Endothelial cell of umbilical vein (primary cell): ENCODE measurements around the gene TRAPPC6A. TPM values are rescaled to one million over a fixed set of nuclear protein-coding genes. Genes with fewer than 3 reads are reported as not detected.

Experiments used
- BruUV-seq: library from RNA; stranded (reverse); fragments of 400-500 nt; replicated peaks from 2 replicates; lab custom pipeline; 2021; lab: Mats Ljungman, UMichigan
- CTCF ChIA-PET: fragments of 300-600, 350-600 bp; sonication (Branson Sonifier 250); formaldehyde crosslinking; loops from one replicate; lab custom pipeline; 2021; ENCODE audit warnings: antibody characterized with exemption, inconsistent platforms; lab: Charles Lee
- POLR2A ChIA-PET: fragments of 300-600, 350-600 bp; sonication (Branson Sonifier 250); formaldehyde crosslinking; loops from one replicate; lab custom pipeline; 2021; ENCODE audit warnings: antibody characterized with exemption, inconsistent platforms; lab: Charles Lee
- DNase-seq: peaks from one replicate; pipeline ENCODE4 v3.0.0-alpha.2; 2011; ENCODE audit warnings: low read depth, low spot score
- FAIRE-seq: peaks from 2 replicates; lab custom pipeline; 2011; peaks lifted over from hg19 to GRCh38; lab: Jason Lieb, UNC
- H2AFZ ChIP-seq: 2 replicates; pipeline ENCODE4 v1.6.0; 2012; ENCODE audit warnings: low read depth, low read length, control low read depth, inconsistent platforms
- H3K27ac ChIP-seq: 2 replicates; pipeline ENCODE4 v1.5.1; 2011; ENCODE audit warnings: low read depth, mild to moderate bottlenecking, control low read depth, low read length, moderate library complexity; ENCODE audit not compliant: insufficient read depth
- H3K27me3 ChIP-seq, 2 experiments: 2 replicates each; pipeline versions ENCODE4 v1.6.0 to v1.6.1; 2011; ENCODE audit warnings: low read length in 2 of 2, mixed read lengths in 1 of 2; ENCODE audit not compliant: control insufficient read depth in 2 of 2, insufficient read depth in 2 of 2
- H3K36me3 ChIP-seq, 2 experiments: 2 replicates in 1 of 2; 3 replicates in 1 of 2; pipeline ENCODE4 v1.5.1; 2011; ENCODE audit warnings: low read length in 2 of 2, mild to moderate bottlenecking in 1 of 2, moderate library complexity in 1 of 2; ENCODE audit not compliant: control insufficient read depth in 2 of 2, insufficient read depth in 2 of 2; ENCODE audit errors: extremely low read depth in 1 of 2
- H3K4me1 ChIP-seq: 3 replicates; pipeline ENCODE4 v1.5.1; 2011; ENCODE audit warnings: mild to moderate bottlenecking, low read length; ENCODE audit not compliant: control insufficient read depth, insufficient read depth; ENCODE audit errors: extremely low read depth
- H3K4me2 ChIP-seq: 2 replicates; pipeline ENCODE4 v1.6.1; 2011; ENCODE audit warnings: low read length, control low read depth, mixed read lengths; ENCODE audit not compliant: insufficient read depth
- H3K4me3 ChIP-seq, 3 experiments: fragments of 200-600 bp in 1 of 3; sonication (generic), shearing (Covaris generic) in 1 of 3; replicated peaks in 1 of 3; 2 replicates each; pipeline ENCODE4 v1.5.1; 2011 to 2016; ENCODE audit warnings: control low read depth in 3 of 3, low read length in 3 of 3, mild to moderate bottlenecking in 2 of 3, inconsistent platforms in 1 of 3, low read depth in 1 of 3, moderate library complexity in 1 of 3; ENCODE audit not compliant: insufficient read depth in 1 of 3
- H3K79me2 ChIP-seq: 2 replicates; pipeline ENCODE4 v1.6.0; 2012; ENCODE audit warnings: low read length, inconsistent platforms; ENCODE audit not compliant: control insufficient read depth, insufficient read depth
- H3K9ac ChIP-seq: replicated peaks from 2 replicates; pipeline ENCODE3; 2011; ENCODE audit warnings: low read length, control low read depth; ENCODE audit not compliant: insufficient read depth; ENCODE audit errors: extremely low read depth
- H3K9me1 ChIP-seq: replicated peaks from 3 replicates; pipeline ENCODE4 v1.6.0; 2011; ENCODE audit warnings: mild to moderate bottlenecking, low read length; ENCODE audit not compliant: control insufficient read depth, insufficient read depth; ENCODE audit errors: extremely low read depth
- H3K9me3 ChIP-seq: replicated peaks from 2 replicates; pipeline ENCODE4 v1.5.1; 2012; ENCODE audit warnings: low read length, inconsistent platforms; ENCODE audit not compliant: control insufficient read depth, insufficient read depth
- H4K20me1 ChIP-seq: replicated peaks from 2 replicates; pipeline ENCODE3; 2011; ENCODE audit warnings: mild to moderate bottlenecking, low read length; ENCODE audit not compliant: control insufficient read depth, insufficient read depth; ENCODE audit errors: extremely low read depth
- EZH2 ChIP-seq: IDR thresholded peaks from 2 replicates; pipeline ENCODE4 v1.6.1; 2012; ENCODE audit warnings: borderline replicate concordance, low read depth, mild to moderate bottlenecking, moderate library complexity, low read length, inconsistent platforms; ENCODE audit not compliant: severe bottlenecking
- FOS ChIP-seq: IDR thresholded peaks from 2 replicates; pipeline ENCODE4 v1.6.1; 2011; ENCODE audit warnings: mild to moderate bottlenecking, low read length, moderate library complexity, borderline replicate concordance; ENCODE audit not compliant: insufficient read depth
- GATA2 ChIP-seq: IDR thresholded peaks from 2 replicates; pipeline ENCODE4 v1.7.0; 2011; ENCODE audit warnings: low read depth, mild to moderate bottlenecking, moderate library complexity, mixed read lengths, low read length; ENCODE audit not compliant: insufficient read length, insufficient read depth
- JUN ChIP-seq: IDR thresholded peaks from 2 replicates; pipeline ENCODE4 v1.6.1; 2011; ENCODE audit warnings: borderline replicate concordance, low read depth; ENCODE audit not compliant: insufficient read length, insufficient read depth
- MAX ChIP-seq: IDR thresholded peaks from 2 replicates; pipeline ENCODE4 v1.6.1; 2011; ENCODE audit not compliant: insufficient read depth, insufficient read length
- dilution Hi-C: fragments of 300-500 bp; cut with MboI; formaldehyde crosslinking; loops from one replicate; pipeline ENCODE4 v1.15.0; 2019; ENCODE audit warnings: low sequenced_read_pairs; ENCODE audit not compliant: extremely low pct_ligation_motif_present
- intact Hi-C: fragments of 100-400 bp; cut with micrococcal nuclease; formaldehyde crosslinking; loops from one replicate; pipeline ENCODE4 v1.10.0; 2022
- polyA plus RNA-seq, 4 experiments: library from polyadenylated mRNA; depleted of rRNA in 3 of 4; stranded (reverse) in 3 of 4; unstranded in 1 of 4; fragments of >200 nt; gene quantifications; 2 replicates each; pipeline versions ENCODE4 v1.2.1 to v1.2.3, GENCODE V29; 2011 to 2012; ENCODE audit warnings: missing spikeins in 1 of 4
- total RNA-seq: library from RNA; stranded (reverse); gene quantifications from 2 replicates; pipeline ENCODE4 v1.2.3, GENCODE V29; 2021

TRAPPC6A gene
- total and polyA plus RNA-seq, 2 donors (not counting 3 experiments of a cell fraction or from before 2014, with no cell fraction given), result 18.1 to 45.4 TPM

- H3K36me3 ChIP-seq, result no peaks in the 10 kb centered on the region
- H2AFZ ChIP-seq, result no peak overlapping the region
- no peaks in the 10 kb centered on the region for H4K20me1 ChIP-seq
- H3K27ac ChIP-seq, result no peak overlapping the region
- DNase-seq, result no peak
- no peak overlapping the region for H3K9ac ChIP-seq
- no peak overlapping the region for H3K4me3 ChIP-seq
- intact Hi-C loops (no loop called here), dilution Hi-C loops (no loop called here)
- peaks cover 24% of the 10 kb centered on the region for H3K4me1 ChIP-seq
- H3K9me3 ChIP-seq, result no peaks in the 10 kb centered on the region
- BruUV-seq, result no TSS peak
- H3K79me2 ChIP-seq, result no peaks in the 10 kb centered on the region
- ChIA-PET POLR2A (no interaction called here), CTCF (no interaction called here)
- FAIRE-seq, result no peak
- no peak for TF ChIP-seq FOS
- no peaks in the 10 kb centered on the region for H3K9me1 ChIP-seq
- H3K4me2 ChIP-seq, result no peak overlapping the region
- H3K27me3 ChIP-seq, result no peaks in the 10 kb centered on the region
Observed at GRCh38 chr19:45168767-45169351, 9.2 kb downstream of the TRAPPC6A start.

- Histone ChIP-seq H3K9me1 (no peaks in the 10 kb centered on the region), H3K27ac (no peak overlapping the region), H3K4me3 (no peak overlapping the region), H3K9ac (no peak overlapping the region), H4K20me1 (no peaks in the 10 kb centered on the region), H2AFZ (peak overlapping the region; percentile 2), H3K4me2 (no peak overlapping the region), H3K9me3 (no peaks in the 10 kb centered on the region), H3K36me3 (no peaks in the 10 kb centered on the region), H3K4me1 (peaks cover 18% of the 10 kb centered on the region), H3K27me3 (no peaks in the 10 kb centered on the region), H3K79me2 (no peaks in the 10 kb centered on the region)
- ChIA-PET CTCF (interaction anchor here (0.7 to 1.9 kb wide), 5 partner anchors 11 to 20 kb away, joined by 3 to 8 read pairs (median 4); partner anchors contain the start of genes BLOC1S3 and TRAPPC6A), POLR2A (no interaction called here)
- no peak for DNase-seq
- TF ChIP-seq JUN (no peak), GATA2 (no peak), EZH2 (no peak), MAX (no peak)
- dilution Hi-C loops (no loop called here), intact Hi-C loops (no loop called here)
- peak; percentile 37 for FAIRE-seq
- BruUV-seq, result no TSS peak
Observed at GRCh38 chr19:45166723-45167252, 11.2 kb downstream of the TRAPPC6A start.
